Large intestine (tissue), 3 donors: ENCODE results near the gene SLC6A11. TPM values are rescaled to one million over a fixed set of nuclear protein-coding genes. Genes with fewer than 3 reads are reported as not detected.
A peak's percentile ranks its signal among the peaks of the same experiment; 100 is the strongest.

Experiments
- DNase-seq, 2 donors: peaks; one replicate each; pipeline versions ENCODE4 v3.0.0 to v3.0.0-alpha.2; 2013
- H3K27ac ChIP-seq: one replicate; pipeline ENCODE4 v1.5.1; 2013; ENCODE audit warnings: low read length
- H3K27me3 ChIP-seq: 2 replicates; pipeline ENCODE4 v1.6.1; 2013; ENCODE audit warnings: low read length; ENCODE audit not compliant: control insufficient read depth, insufficient read depth
- H3K36me3 ChIP-seq: 2 replicates; pipeline ENCODE4 v1.6.1; 2013; ENCODE audit warnings: low read length; ENCODE audit not compliant: control insufficient read depth, insufficient read depth
- H3K4me1 ChIP-seq: one replicate; pipeline ENCODE4 v1.6.1; 2013; ENCODE audit warnings: low read length; ENCODE audit not compliant: control insufficient read depth, insufficient read depth
- H3K4me3 ChIP-seq: one replicate; pipeline ENCODE4 v1.5.1; 2013; ENCODE audit warnings: low read length
- H3K9me3 ChIP-seq: one replicate; pipeline ENCODE4 v1.6.1; 2013; ENCODE audit warnings: mild to moderate bottlenecking, low read depth, low read length, moderate library complexity; ENCODE audit not compliant: control insufficient read depth
- WGBS: methylation state at CpG from one replicate; pipeline ENCODE4 v1.1.5; 2013; ENCODE audit warnings: low lambda C conversion rate; ENCODE audit not compliant: insufficient coverage; 5-methylcytosine and 5-hydroxymethylcytosine counted together
- polyA plus RNA-seq: library from polyadenylated mRNA; unstranded; fragments of 120-200 nt; gene quantifications from one replicate; pipeline ENCODE4 v1.2.1, GENCODE V29; 2013

SLC6A11 gene
- polyA plus RNA-seq, 1 donor = 0.07 TPM

GRCh38 chr3:10977892-10978510 is 162.0 kb downstream of the SLC6A11 start:
- no CpG with 5 or more reads among the region's 10 CpGs for WGBS
- H3K4me1 ChIP-seq = no peaks in the 10 kb centered on the region
- no peak for DNase-seq

GRCh38 chr3:10978956-10979355 is 162.9 kb downstream of the SLC6A11 start:
- no peaks in the 10 kb centered on the region for H3K36me3 ChIP-seq
- no peaks in the 10 kb centered on the region for H3K9me3 ChIP-seq
- no peak for DNase-seq
- H3K4me3 ChIP-seq = no peak overlapping the region
- no peaks in the 10 kb centered on the region for H3K4me1 ChIP-seq
- WGBS = 93% methylated on average over 3 of the region's 7 CpGs
- H3K27me3 ChIP-seq = peaks cover 17% of the 10 kb centered on the region
- no peak overlapping the region for H3K27ac ChIP-seq

More at GRCh38 chr3:10977892-10978510, 162.0 kb downstream of the SLC6A11 start:
- Histone ChIP-seq H3K27me3 (peaks cover 24% of the 10 kb centered on the region), H3K27ac (no peak overlapping the region), H3K9me3 (no peaks in the 10 kb centered on the region), H3K36me3 (no peaks in the 10 kb centered on the region), H3K4me3 (no peak overlapping the region)

GRCh38 chr3:10980312-10980711 is 164.3 kb downstream of the SLC6A11 start:
- Histone ChIP-seq H3K27ac (no peak overlapping the region), H3K36me3 (no peaks in the 10 kb centered on the region), H3K4me1 (no peaks in the 10 kb centered on the region), H3K4me3 (no peak overlapping the region), H3K9me3 (no peaks in the 10 kb centered on the region), H3K27me3 (peaks cover 17% of the 10 kb centered on the region)
- DNase-seq = no peak
- no CpG with 5 or more reads among the region's 7 CpGs for WGBS

- Histone ChIP-seq H3K9me3 (no peaks in the 10 kb centered on the region), H3K4me3 (no peak overlapping the region), H3K27me3 (peaks cover 17% of the 10 kb centered on the region), H3K27ac (no peak overlapping the region), H3K36me3 (no peaks in the 10 kb centered on the region), H3K4me1 (no peaks in the 10 kb centered on the region)
- DNase-seq = no peak
- WGBS = no CpG with 5 or more reads among the region's 3 CpGs
These were observed 165.0 kb downstream of the SLC6A11 start for GRCh38 chr3:10981031-10981430.

- Histone ChIP-seq H3K36me3 (no peaks in the 10 kb centered on the region), H3K4me3 (no peak overlapping the region), H3K4me1 (no peaks in the 10 kb centered on the region), H3K9me3 (no peaks in the 10 kb centered on the region), H3K27me3 (peaks cover 15% of the 10 kb centered on the region), H3K27ac (no peak overlapping the region)
- DNase-seq = no peak
- no CpG with 5 or more reads among the region's 5 CpGs for WGBS
These were observed 165.9 kb downstream of the SLC6A11 start for GRCh38 chr3:10981961-10982360.

GRCh38 chr3:10982782-10983181 is 166.8 kb downstream of the SLC6A11 start:
- WGBS = no CpG with 5 or more reads among the region's 4 CpGs
- no peak for DNase-seq
- H3K4me1 ChIP-seq = no peaks in the 10 kb centered on the region
- H3K36me3 ChIP-seq = no peaks in the 10 kb centered on the region
- H3K4me3 ChIP-seq = no peak overlapping the region
- H3K9me3 ChIP-seq = no peaks in the 10 kb centered on the region
- H3K27me3 ChIP-seq = peaks cover 14% of the 10 kb centered on the region
- no peak overlapping the region for H3K27ac ChIP-seq

GRCh38 chr3:10983219-10983916 is 167.3 kb downstream of the SLC6A11 start:
- H3K27ac ChIP-seq = no peak overlapping the region
- H3K9me3 ChIP-seq = no peaks in the 10 kb centered on the region
- H3K27me3 ChIP-seq = peaks cover 20% of the 10 kb centered on the region
- no CpG with 5 or more reads among the region's 7 CpGs for WGBS
- no peak overlapping the region for H3K4me3 ChIP-seq
- peak; percentile 16 to 26 for DNase-seq
- no peaks in the 10 kb centered on the region for H3K4me1 ChIP-seq
- no peaks in the 10 kb centered on the region for H3K36me3 ChIP-seq

- no peak overlapping the region for H3K27ac ChIP-seq
- no peak for DNase-seq
- WGBS = no CpG with 5 or more reads among the region's 1 CpG
- H3K4me3 ChIP-seq = no peak overlapping the region
- no peaks in the 10 kb centered on the region for H3K9me3 ChIP-seq
- no peaks in the 10 kb centered on the region for H3K4me1 ChIP-seq
- no peaks in the 10 kb centered on the region for H3K36me3 ChIP-seq
- peaks cover 30% of the 10 kb centered on the region for H3K27me3 ChIP-seq
These were observed 168.4 kb downstream of the SLC6A11 start for GRCh38 chr3:10984371-10984896.

- Histone ChIP-seq H3K27ac (no peak overlapping the region), H3K4me1 (no peaks in the 10 kb centered on the region), H3K4me3 (no peak overlapping the region), H3K9me3 (no peaks in the 10 kb centered on the region), H3K27me3 (peaks cover 36% of the 10 kb centered on the region), H3K36me3 (no peaks in the 10 kb centered on the region)
- no peak for DNase-seq
- 30% methylated on average over 1 of the region's 1 CpG for WGBS
These were observed 169.2 kb downstream of the SLC6A11 start for GRCh38 chr3:10985181-10985580.

- Histone ChIP-seq H3K27ac (no peak overlapping the region), H3K27me3 (peaks cover 43% of the 10 kb centered on the region), H3K36me3 (no peaks in the 10 kb centered on the region), H3K9me3 (no peaks in the 10 kb centered on the region), H3K4me1 (no peaks in the 10 kb centered on the region), H3K4me3 (no peak overlapping the region)
- WGBS = no CpG with 5 or more reads among the region's 5 CpGs
- DNase-seq = no peak
These were observed 170.6 kb downstream of the SLC6A11 start for GRCh38 chr3:10986592-10986991.
